ENCODE measurements around the gene LKAAEAR1. TPM values are rescaled to one million over a fixed set of nuclear protein-coding genes. Genes with fewer than 3 reads are reported as not detected.

The LKAAEAR1 gene
- total and polyA plus RNA-seq, 2 of the 13 experiments (the other 11 are each of a cell fraction or from before 2014, with no cell fraction given), result not detected

DNA sequence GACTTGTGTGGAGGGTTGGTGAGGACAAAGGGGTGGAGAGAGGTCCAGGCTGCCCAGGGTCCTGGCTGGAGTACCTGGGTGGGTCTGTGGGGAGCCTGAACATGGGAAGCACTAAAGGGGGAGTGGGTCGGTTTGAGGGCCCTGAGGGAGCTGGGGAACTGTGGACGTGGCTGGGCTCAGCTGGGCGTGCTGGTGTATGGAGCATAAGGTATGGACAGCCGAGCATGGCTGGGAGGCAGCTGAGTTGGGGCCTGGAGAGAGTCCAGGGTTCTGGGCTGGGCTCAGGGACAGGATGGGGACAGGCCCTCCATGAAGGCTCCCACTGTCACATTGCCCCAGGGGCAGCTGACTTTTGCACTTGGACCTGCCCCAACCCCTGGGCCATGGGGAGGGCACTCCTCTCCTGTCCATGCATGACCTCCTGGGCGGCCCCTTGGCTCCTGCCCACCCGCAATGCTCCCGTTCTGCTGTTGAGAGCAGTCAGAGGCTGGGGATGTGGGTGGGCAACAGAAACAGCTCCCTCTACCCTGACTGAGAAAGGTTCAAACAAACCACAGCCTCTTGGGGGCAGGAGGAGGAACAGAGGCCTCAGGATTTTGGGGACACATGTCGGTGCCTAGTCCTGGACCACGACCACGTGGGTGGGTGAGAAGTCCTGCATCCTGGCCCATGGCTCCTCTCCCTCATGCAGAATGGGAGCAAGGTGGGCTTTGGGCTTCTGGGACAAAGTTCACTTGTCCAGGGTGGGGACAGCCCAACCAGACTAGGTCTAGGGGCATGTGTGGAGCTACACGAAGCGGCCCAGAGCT is 43.8 kb downstream of the LKAAEAR1 start (continued):
- TF ChIP-seq ZNF616 (CRISPR knock-in tag; IDR thresholded peaks at IDR 0.05; ENCODE audit: low read depth), result no peak
- no peak for TF ChIP-seq HOXA9 (CRISPR knock-in tag; IDR thresholded peaks at IDR 0.05; ENCODE audit: borderline replicate concordance)
- TF ChIP-seq ZNF256 (CRISPR knock-in tag; conservative IDR thresholded peaks at IDR 0.05), result 0 out of 2 replicates have a peak, but pooled peaks have one; percentile 69
- TF ChIP-seq, protein P1, sequence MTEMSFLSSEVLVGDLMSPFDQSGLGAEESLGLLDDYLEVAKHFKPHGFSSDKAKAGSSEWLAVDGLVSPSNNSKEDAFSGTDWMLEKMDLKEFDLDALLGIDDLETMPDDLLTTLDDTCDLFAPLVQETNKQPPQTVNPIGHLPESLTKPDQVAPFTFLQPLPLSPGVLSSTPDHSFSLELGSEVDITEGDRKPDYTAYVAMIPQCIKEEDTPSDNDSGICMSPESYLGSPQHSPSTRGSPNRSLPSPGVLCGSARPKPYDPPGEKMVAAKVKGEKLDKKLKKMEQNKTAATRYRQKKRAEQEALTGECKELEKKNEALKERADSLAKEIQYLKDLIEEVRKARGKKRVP (CRISPR knock-in tag; IDR thresholded peaks at IDR 0.05), result no peak
- no peak for TF ChIP-seq ZNF232 (CRISPR knock-in tag; IDR thresholded peaks at IDR 0.05; ENCODE audit: borderline replicate concordance)
- TF ChIP-seq ZNF563 (CRISPR knock-in tag; IDR thresholded peaks at IDR 0.05), result no peak
- no peak for TF ChIP-seq JARID2 (CRISPR knock-in tag; IDR thresholded peaks at IDR 0.05; ENCODE audit: insufficient replicate concordance)
- no peak for TF ChIP-seq KLF6 (CRISPR knock-in tag; IDR thresholded peaks at IDR 0.05)
- TF ChIP-seq ZNF33B (CRISPR knock-in tag; IDR thresholded peaks at IDR 0.05), result peak; percentile 0; the same call in 1 of the 2 replicates
- no peak for TF ChIP-seq IRX3 (CRISPR knock-in tag; IDR thresholded peaks at IDR 0.05; ENCODE audit: borderline replicate concordance, low read depth)
- TF ChIP-seq, protein P2, sequence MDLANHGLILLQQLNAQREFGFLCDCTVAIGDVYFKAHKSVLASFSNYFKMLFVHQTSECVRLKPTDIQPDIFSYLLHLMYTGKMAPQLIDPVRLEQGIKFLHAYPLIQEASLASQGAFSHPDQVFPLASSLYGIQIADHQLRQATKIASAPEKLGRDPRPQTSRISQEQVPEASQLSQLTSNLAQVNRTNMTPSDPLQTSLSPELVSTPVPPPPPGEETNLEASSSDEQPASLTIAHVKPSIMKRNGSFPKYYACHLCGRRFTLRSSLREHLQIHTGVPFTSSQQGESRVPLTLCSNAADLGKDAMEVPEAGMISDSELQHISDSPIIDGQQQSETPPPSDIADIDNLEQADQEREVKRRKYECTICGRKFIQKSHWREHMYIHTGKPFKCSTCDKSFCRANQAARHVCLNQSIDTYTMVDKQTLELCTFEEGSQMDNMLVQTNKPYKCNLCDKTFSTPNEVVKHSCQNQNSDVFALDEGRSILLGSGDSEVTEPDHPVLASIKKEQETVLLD (CRISPR knock-in tag; IDR thresholded peaks at IDR 0.05; ENCODE audit: low read depth), result no peak
- no peak for TF ChIP-seq ZNF17 (CRISPR knock-in tag; IDR thresholded peaks at IDR 0.05)
- no peak; the same call in 1 of the 2 replicates for TF ChIP-seq AHR (CRISPR knock-in tag; IDR thresholded peaks at IDR 0.05)
- TF ChIP-seq DNMT3B (CRISPR knock-in tag; conservative IDR thresholded peaks at IDR 0.05), result no peak
- TF ChIP-seq NFIB (CRISPR knock-in tag; IDR thresholded peaks at IDR 0.05; ENCODE audit: borderline replicate concordance), result 0 out of 2 replicates have a peak, but pooled peaks have one; percentile 10
- TF ChIP-seq ZNF556 (CRISPR knock-in tag; IDR thresholded peaks at IDR 0.05; ENCODE audit: borderline replicate concordance), result no peak
- TF ChIP-seq, protein P3, sequence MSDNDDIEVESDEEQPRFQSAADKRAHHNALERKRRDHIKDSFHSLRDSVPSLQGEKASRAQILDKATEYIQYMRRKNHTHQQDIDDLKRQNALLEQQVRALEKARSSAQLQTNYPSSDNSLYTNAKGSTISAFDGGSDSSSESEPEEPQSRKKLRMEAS (IDR thresholded peaks at IDR 0.05), result peak; percentile 55
- TF ChIP-seq, protein P4, sequence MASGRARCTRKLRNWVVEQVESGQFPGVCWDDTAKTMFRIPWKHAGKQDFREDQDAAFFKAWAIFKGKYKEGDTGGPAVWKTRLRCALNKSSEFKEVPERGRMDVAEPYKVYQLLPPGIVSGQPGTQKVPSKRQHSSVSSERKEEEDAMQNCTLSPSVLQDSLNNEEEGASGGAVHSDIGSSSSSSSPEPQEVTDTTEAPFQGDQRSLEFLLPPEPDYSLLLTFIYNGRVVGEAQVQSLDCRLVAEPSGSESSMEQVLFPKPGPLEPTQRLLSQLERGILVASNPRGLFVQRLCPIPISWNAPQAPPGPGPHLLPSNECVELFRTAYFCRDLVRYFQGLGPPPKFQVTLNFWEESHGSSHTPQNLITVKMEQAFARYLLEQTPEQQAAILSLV (CRISPR knock-in tag; IDR thresholded peaks at IDR 0.05; ENCODE audit: borderline replicate concordance), result no peak
- TF ChIP-seq, protein P5, sequence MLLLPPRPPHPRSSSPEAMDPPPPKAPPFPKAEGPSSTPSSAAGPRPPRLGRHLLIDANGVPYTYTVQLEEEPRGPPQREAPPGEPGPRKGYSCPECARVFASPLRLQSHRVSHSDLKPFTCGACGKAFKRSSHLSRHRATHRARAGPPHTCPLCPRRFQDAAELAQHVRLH (CRISPR knock-in tag; IDR thresholded peaks at IDR 0.05; ENCODE audit: borderline replicate concordance, low read depth), result no peak
- TF ChIP-seq FOXA1 (IDR thresholded peaks at IDR 0.05), result no peak
- TF ChIP-seq FOXA1 (CRISPR knock-in tag; IDR thresholded peaks at IDR 0.05), result no peak
- TF ChIP-seq, protein P6, sequence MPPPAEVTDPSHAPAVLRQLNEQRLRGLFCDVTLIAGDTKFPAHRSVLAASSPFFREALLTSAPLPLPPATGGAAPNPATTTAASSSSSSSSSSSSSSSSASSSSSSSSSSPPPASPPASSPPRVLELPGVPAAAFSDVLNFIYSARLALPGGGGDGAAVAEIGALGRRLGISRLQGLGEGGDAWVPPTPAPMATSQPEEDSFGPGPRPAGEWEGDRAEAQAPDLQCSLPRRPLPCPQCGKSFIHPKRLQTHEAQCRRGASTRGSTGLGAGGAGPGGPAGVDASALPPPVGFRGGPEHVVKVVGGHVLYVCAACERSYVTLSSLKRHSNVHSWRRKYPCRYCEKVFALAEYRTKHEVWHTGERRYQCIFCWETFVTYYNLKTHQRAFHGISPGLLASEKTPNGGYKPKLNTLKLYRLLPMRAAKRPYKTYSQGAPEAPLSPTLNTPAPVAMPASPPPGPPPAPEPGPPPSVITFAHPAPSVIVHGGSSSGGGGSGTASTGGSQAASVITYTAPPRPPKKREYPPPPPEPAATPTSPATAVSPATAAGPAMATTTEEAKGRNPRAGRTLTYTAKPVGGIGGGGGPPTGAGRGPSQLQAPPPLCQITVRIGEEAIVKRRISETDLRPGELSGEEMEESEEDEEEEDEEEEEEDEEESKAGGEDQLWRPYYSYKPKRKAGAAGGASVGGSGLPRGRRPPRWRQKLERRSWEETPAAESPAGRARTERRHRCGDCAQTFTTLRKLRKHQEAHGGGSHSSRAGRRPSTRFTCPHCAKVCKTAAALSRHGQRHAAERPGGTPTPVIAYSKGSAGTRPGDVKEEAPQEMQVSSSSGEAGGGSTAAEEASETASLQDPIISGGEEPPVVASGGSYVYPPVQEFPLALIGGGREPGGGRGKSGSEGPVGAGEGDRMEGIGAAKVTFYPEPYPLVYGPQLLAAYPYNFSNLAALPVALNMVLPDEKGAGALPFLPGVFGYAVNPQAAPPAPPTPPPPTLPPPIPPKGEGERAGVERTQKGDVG (CRISPR knock-in tag; IDR thresholded peaks at IDR 0.05; ENCODE audit: borderline replicate concordance), result no peak

All from HepG2 (cell line).